OCI-LY7 (cell line): ENCODE data around the gene MRPS9. TPM values are rescaled to one million over a fixed set of nuclear protein-coding genes. Genes with fewer than 3 reads are reported as not detected.

Experiments used
- BruUV-seq: library from RNA; stranded (reverse); fragments of 400-500 nt; replicated peaks from 2 replicates; lab custom pipeline; 2021; lab: Mats Ljungman, UMichigan
- CTCF ChIA-PET: fragments of 300-600 bp; sonication (Branson Sonifier 250); formaldehyde crosslinking; loops from one replicate; lab custom pipeline; 2022; ENCODE audit warnings: antibody characterized with exemption; ENCODE audit not compliant: unreplicated experiment; lab: Charles Lee
- POLR2A ChIA-PET: fragments of 300-600 bp; sonication (Branson Sonifier 250); formaldehyde crosslinking; loops from one replicate; lab custom pipeline; 2022; ENCODE audit warnings: antibody characterized with exemption; lab: Charles Lee
- DNase-seq: peaks from one replicate; pipeline ENCODE4 v3.0.0-alpha.2; 2015; ENCODE audit warnings: low spot score
- H2AFZ ChIP-seq: fragments of 200-600 bp; sonication (generic), shearing (Covaris generic); 2 replicates; pipeline ENCODE4 v1.6.1; 2014; ENCODE audit warnings: mild to moderate bottlenecking, antibody characterized with exemption, low read length, moderate library complexity
- H3K27ac ChIP-seq: fragments of 200-600 bp; sonication (generic); 2 replicates; pipeline ENCODE4 v1.5.1; 2014; ENCODE audit warnings: mixed run types, low read depth, mild to moderate bottlenecking, moderate library complexity, low read length, inconsistent platforms; ENCODE audit not compliant: poor library complexity, severe bottlenecking
- H3K36me3 ChIP-seq: fragments of 200-600 bp; sonication (generic); 2 replicates; pipeline ENCODE4 v1.6.1; 2014; ENCODE audit warnings: mild to moderate bottlenecking, antibody characterized with exemption, low read length, moderate library complexity, mixed read lengths; ENCODE audit not compliant: insufficient read depth
- H3K4me1 ChIP-seq: fragments of 200-600 bp; sonication (generic); 2 replicates; pipeline ENCODE4 v1.5.1; 2014; ENCODE audit warnings: mild to moderate bottlenecking, low read length; ENCODE audit not compliant: insufficient read depth, poor library complexity, severe bottlenecking
- H3K4me2 ChIP-seq: fragments of 200-600 bp; sonication (generic); 2 replicates; pipeline ENCODE4 v1.6.1; 2014; ENCODE audit warnings: mild to moderate bottlenecking, low read length
- H3K4me3 ChIP-seq: fragments of 200-600 bp; sonication (generic); 2 replicates; pipeline ENCODE4 v1.5.1; 2014; ENCODE audit warnings: mild to moderate bottlenecking, low read depth, low read length; ENCODE audit not compliant: poor library complexity, severe bottlenecking
- H3K79me2 ChIP-seq: fragments of 200-600 bp; sonication (generic); 2 replicates; pipeline ENCODE4 v1.6.1; 2016; ENCODE audit warnings: low read depth, mild to moderate bottlenecking, low read length, moderate library complexity, mixed read lengths; ENCODE audit not compliant: insufficient read depth
- H3K9me2 ChIP-seq: fragments of 200-600 bp; sonication (generic); 2 replicates; pipeline ENCODE4 v1.6.1; 2016; ENCODE audit warnings: mild to moderate bottlenecking, low read length, mixed read lengths; ENCODE audit not compliant: insufficient read depth
- H3K9me3 ChIP-seq: fragments of 200-600 bp; sonication (generic); 2 replicates; pipeline ENCODE4 v1.6.1; 2014; ENCODE audit warnings: mild to moderate bottlenecking, mixed run types, low read length, mixed read lengths
- H4K20me1 ChIP-seq: fragments of 200-600 bp; sonication (generic); 2 replicates; pipeline ENCODE4 v1.6.1; 2014; ENCODE audit warnings: mild to moderate bottlenecking, antibody characterized with exemption, low read length, moderate library complexity, mixed read lengths; ENCODE audit not compliant: insufficient read depth
- CTCF ChIP-seq: fragments of 200-600 bp; sonication (generic); conservative IDR thresholded peaks from 2 replicates; pipeline ENCODE4 v1.5.1; 2014; ENCODE audit warnings: mild to moderate bottlenecking, antibody characterized with exemption, low read length, moderate library complexity, mixed read lengths
- EZH2phosphoT487 ChIP-seq: fragments of 200-600 bp; sonication (generic); IDR thresholded peaks from 2 replicates; pipeline ENCODE4 v1.6.1; 2018; ENCODE audit warnings: low read depth, borderline replicate concordance, mild to moderate bottlenecking, mixed run types, antibody characterized with exemption, low read length, moderate library complexity, mixed read lengths
- intact Hi-C: fragments of 100-400 bp; cut with micrococcal nuclease; formaldehyde crosslinking; loops from one replicate; pipeline ENCODE4 v1.10.0; 2022; ENCODE audit not compliant: unreplicated experiment
- total RNA-seq, 2 experiments: library from RNA; depleted of rRNA in 1 of 2; stranded (reverse); fragments of >200 nt in 1 of 2; shearing (Covaris generic) in 1 of 2; gene quantifications; 2 replicates each; pipeline ENCODE4 v1.2.3, GENCODE V29; 2014 to 2022

Gene MRPS9
- total RNA-seq, 2 experiments from 2014 or later, result 25.9 to 42.6 TPM

- no TSS peak for BruUV-seq
- Histone ChIP-seq H4K20me1 (no peaks in the 10 kb centered on the region), H3K4me3 (no peak overlapping the region), H3K9me3 (no peaks in the 10 kb centered on the region), H2AFZ (no peak overlapping the region), H3K79me2 (no peaks in the 10 kb centered on the region), H3K27ac (no peak overlapping the region), H3K9me2 (no peaks in the 10 kb centered on the region), H3K4me2 (no peak overlapping the region), H3K4me1 (no peaks in the 10 kb centered on the region), H3K36me3 (no peaks in the 10 kb centered on the region)
- CTCF ChIA-PET, result no interaction called here
- peak; percentile 6 for DNase-seq
- POLR2A ChIA-PET, result no interaction called here
- intact Hi-C loops, result no loop called here
- TF ChIP-seq EZH2phosphoT487 (no peak), CTCF (peak; percentile 45)
Observed at GRCh38 chr2:105125428-105125827, 87.6 kb downstream of the MRPS9 start.

GRCh38 chr2:105125920-105126319 is 88.1 kb downstream of the MRPS9 start:
- ChIA-PET CTCF (no interaction called here), POLR2A (no interaction called here)
- no peak for DNase-seq
- Histone ChIP-seq H3K4me3 (no peak overlapping the region), H3K36me3 (no peaks in the 10 kb centered on the region), H3K4me2 (no peak overlapping the region), H3K27ac (no peak overlapping the region), H3K4me1 (no peaks in the 10 kb centered on the region), H3K79me2 (no peaks in the 10 kb centered on the region), H3K9me3 (no peaks in the 10 kb centered on the region), H3K9me2 (no peaks in the 10 kb centered on the region), H4K20me1 (no peaks in the 10 kb centered on the region), H2AFZ (no peak overlapping the region)
- TF ChIP-seq EZH2phosphoT487 (no peak), CTCF (no peak)
- intact Hi-C loops, result no loop called here
- BruUV-seq, result no TSS peak

- no peak for TF ChIP-seq CTCF
- no peak for TF ChIP-seq EZH2phosphoT487
- no peak overlapping the region for H2AFZ ChIP-seq
- no TSS peak for BruUV-seq
- no peaks in the 10 kb centered on the region for H3K9me2 ChIP-seq
- POLR2A ChIA-PET, result no interaction called here
- no peaks in the 10 kb centered on the region for H4K20me1 ChIP-seq
- no peaks in the 10 kb centered on the region for H3K36me3 ChIP-seq
- no peaks in the 10 kb centered on the region for H3K9me3 ChIP-seq
- H3K4me2 ChIP-seq, result no peak overlapping the region
- H3K4me3 ChIP-seq, result no peak overlapping the region
- intact Hi-C loops, result no loop called here
- H3K79me2 ChIP-seq, result no peaks in the 10 kb centered on the region
- H3K27ac ChIP-seq, result no peak overlapping the region
- CTCF ChIA-PET, result no interaction called here
- no peaks in the 10 kb centered on the region for H3K4me1 ChIP-seq
- DNase-seq, result no peak
Observed at GRCh38 chr2:105126336-105126735, 88.5 kb downstream of the MRPS9 start.
